Measurements from ENCODE around the gene DSTN.
A peak's percentile ranks its signal among the peaks of the same experiment; 100 is the strongest.

DSTN gene

GRCh38 chr20:17613328-17614175 lies 43.7 kb downstream of the DSTN start:
- DNase-seq = no peak

- no peak for DNase-seq
Measured at GRCh38 chr20:17614176-17614811, 44.4 kb downstream of the DSTN start.

GRCh38 chr20:17614812-17615644 lies 45.2 kb downstream of the DSTN start:
- DNase-seq = no peak

GRCh38 chr20:17615645-17616479 lies 46.0 kb downstream of the DSTN start:
- DNase-seq = no peak

GRCh38 chr20:17616480-17617211 lies 46.8 kb downstream of the DSTN start:
- no peak for DNase-seq

- DNase-seq = peak; percentile 34
Measured at GRCh38 chr20:17617212-17617867, 47.5 kb downstream of the DSTN start.

GRCh38 chr20:17617868-17618672 lies 48.2 kb downstream of the DSTN start:
- no peak for DNase-seq

- no peak for DNase-seq
Measured at GRCh38 chr20:17618673-17619013, 48.8 kb downstream of the DSTN start.

- DNase-seq = no peak
Measured at GRCh38 chr20:17619351-17620093, 49.6 kb downstream of the DSTN start.

- DNase-seq = no peak
Measured at GRCh38 chr20:17620371-17621228, 50.7 kb downstream of the DSTN start.

GRCh38 chr20:17621229-17621968 lies 51.5 kb downstream of the DSTN start:
- DNase-seq = no peak

GRCh38 chr20:17622086-17622850 lies 52.4 kb downstream of the DSTN start:
- no peak for DNase-seq

- no peak for DNase-seq
Measured at GRCh38 chr20:17622851-17623508, 53.1 kb downstream of the DSTN start.

GRCh38 chr20:17624070-17624469 lies 54.2 kb downstream of the DSTN start:
- DNase-seq = no peak

GRCh38 chr20:17624551-17625245 lies 54.8 kb downstream of the DSTN start:
- DNase-seq = no peak

Measured in fibroblast of skin of right quadriceps (primary cell).